ENCODE results near the gene SPTLC2. TPM values are rescaled to one million over a fixed set of nuclear protein-coding genes. Genes with fewer than 3 reads are reported as not detected.

The SPTLC2 gene
- total RNA-seq, 1 donor from 2014 or later, result 12.3 TPM

DNA sequence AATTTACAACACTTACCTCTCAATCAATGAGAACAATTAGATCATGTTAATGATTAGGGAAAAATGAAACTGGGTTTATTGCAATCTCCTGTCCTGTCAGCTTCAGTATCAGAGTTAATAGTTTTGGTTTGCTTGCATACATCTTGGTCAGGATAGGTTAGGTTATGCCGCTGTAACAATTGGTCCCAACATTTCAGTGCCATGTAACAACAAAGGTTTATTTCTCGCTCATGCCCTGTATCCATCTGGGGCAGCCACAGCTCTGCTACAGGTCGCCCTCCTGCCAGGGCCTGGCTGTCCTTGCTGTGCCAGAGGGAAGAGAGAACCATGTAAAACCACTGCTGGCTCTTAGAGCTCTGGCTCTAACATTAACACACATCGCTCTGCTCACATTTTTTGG lies 30.5 kb upstream of the SPTLC2 start:
- no peak for DNase-seq (ENCODE audit: low spot score)
- Histone ChIP-seq H3F3A (ENCODE audit: low read depth) (no peaks in the 10 kb centered on the region), H3K27ac (no peak overlapping the region), H3K9me3 (ENCODE audit: low read depth) (no peaks in the 10 kb centered on the region), H3K9ac (no peak overlapping the region), H3K4me2 (no peak overlapping the region), H3K4me3 (no peak overlapping the region), H3K27me3 (no peaks in the 10 kb centered on the region), H3K4me1 (no peaks in the 10 kb centered on the region), H4K20me1 (ENCODE audit: low read depth) (no peaks in the 10 kb centered on the region), H3K79me2 (ENCODE audit: low read depth) (no peaks in the 10 kb centered on the region), H2AFZ (replicated peaks) (no peak overlapping the region), H3K36me3 (no peaks in the 10 kb centered on the region)
- Mint-ChIP-seq H3K27me3 (ENCODE audit: insufficient read depth, low read depth) (peaks cover 5% of the 10 kb centered on the region), H3K9me3 (no peaks in the 10 kb centered on the region), H3K4me1 (no peaks in the 10 kb centered on the region), H3K4me3 (no peak overlapping the region), H3K27ac (no peak overlapping the region), H3K36me3 (no peaks in the 10 kb centered on the region)
- TF ChIP-seq EZH2phosphoT487 (IDR thresholded peaks at IDR 0.05), result no peak
- TF ChIP-seq EZH2 (IDR thresholded peaks at IDR 0.05), result no peak
- TF ChIP-seq, protein P1, sequence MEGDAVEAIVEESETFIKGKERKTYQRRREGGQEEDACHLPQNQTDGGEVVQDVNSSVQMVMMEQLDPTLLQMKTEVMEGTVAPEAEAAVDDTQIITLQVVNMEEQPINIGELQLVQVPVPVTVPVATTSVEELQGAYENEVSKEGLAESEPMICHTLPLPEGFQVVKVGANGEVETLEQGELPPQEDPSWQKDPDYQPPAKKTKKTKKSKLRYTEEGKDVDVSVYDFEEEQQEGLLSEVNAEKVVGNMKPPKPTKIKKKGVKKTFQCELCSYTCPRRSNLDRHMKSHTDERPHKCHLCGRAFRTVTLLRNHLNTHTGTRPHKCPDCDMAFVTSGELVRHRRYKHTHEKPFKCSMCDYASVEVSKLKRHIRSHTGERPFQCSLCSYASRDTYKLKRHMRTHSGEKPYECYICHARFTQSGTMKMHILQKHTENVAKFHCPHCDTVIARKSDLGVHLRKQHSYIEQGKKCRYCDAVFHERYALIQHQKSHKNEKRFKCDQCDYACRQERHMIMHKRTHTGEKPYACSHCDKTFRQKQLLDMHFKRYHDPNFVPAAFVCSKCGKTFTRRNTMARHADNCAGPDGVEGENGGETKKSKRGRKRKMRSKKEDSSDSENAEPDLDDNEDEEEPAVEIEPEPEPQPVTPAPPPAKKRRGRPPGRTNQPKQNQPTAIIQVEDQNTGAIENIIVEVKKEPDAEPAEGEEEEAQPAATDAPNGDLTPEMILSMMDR (IDR thresholded peaks at IDR 0.05), result no peak

DNA sequence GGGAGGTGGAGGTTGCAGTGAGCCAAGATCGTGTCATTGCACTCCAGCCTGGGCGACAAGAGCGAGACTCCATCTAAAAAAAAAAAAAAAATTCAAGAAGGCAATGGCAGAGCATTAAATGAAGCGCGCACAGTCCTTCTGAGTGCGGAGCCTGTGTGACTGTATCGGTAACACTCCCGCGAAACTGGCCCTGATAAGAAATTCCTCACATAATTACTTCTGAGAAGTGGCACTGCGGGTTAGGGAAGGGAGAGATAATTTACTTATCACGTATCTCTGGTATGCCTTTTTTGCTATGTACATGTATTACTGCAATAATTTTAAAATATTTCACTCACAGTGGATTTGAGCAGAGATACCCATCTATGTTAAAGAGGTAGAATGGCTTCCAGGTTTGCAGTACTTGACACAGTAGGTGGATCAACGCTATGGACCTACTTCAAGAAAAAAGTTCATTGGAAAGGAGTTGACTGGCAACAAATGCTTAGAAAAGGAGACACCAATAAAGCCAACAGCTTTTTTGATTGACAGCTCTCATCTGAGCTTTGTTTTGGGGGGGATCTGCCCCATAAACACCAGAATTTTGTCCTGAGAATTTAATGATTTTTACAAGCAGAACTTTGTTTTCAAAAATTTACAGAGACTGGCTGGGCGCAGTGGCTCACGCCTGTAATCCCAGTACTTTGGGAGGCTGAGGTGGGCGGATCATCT lies 29.2 kb upstream of the SPTLC2 start:
- no peaks in the 10 kb centered on the region for H3K9me3 ChIP-seq (ENCODE audit: low read depth)
- Mint-ChIP-seq H3K9me3 (no peaks in the 10 kb centered on the region), H3K4me3 (no peak overlapping the region), H3K27me3 (ENCODE audit: insufficient read depth, low read depth) (peaks cover 5% of the 10 kb centered on the region), H3K4me1 (peaks cover 6% of the 10 kb centered on the region), H3K27ac (no peak overlapping the region), H3K36me3 (no peaks in the 10 kb centered on the region)
- H3K27ac ChIP-seq, result no peak overlapping the region
- H3K36me3 ChIP-seq, result no peaks in the 10 kb centered on the region
- no peaks in the 10 kb centered on the region for H3F3A ChIP-seq (ENCODE audit: low read depth)
- H3K9ac ChIP-seq, result no peak overlapping the region
- TF ChIP-seq EZH2phosphoT487 (IDR thresholded peaks at IDR 0.05), result no peak
- no peak for TF ChIP-seq EZH2 (IDR thresholded peaks at IDR 0.05)
- H3K4me2 ChIP-seq, result no peak overlapping the region
- no peak overlapping the region for H3K4me3 ChIP-seq
- no peak for DNase-seq (ENCODE audit: low spot score)
- no peaks in the 10 kb centered on the region for H3K79me2 ChIP-seq (ENCODE audit: low read depth)
- no peaks in the 10 kb centered on the region for H4K20me1 ChIP-seq (ENCODE audit: low read depth)
- no peaks in the 10 kb centered on the region for H3K4me1 ChIP-seq
- no peak overlapping the region for H2AFZ ChIP-seq (replicated peaks)
- no peaks in the 10 kb centered on the region for H3K27me3 ChIP-seq

DNA sequence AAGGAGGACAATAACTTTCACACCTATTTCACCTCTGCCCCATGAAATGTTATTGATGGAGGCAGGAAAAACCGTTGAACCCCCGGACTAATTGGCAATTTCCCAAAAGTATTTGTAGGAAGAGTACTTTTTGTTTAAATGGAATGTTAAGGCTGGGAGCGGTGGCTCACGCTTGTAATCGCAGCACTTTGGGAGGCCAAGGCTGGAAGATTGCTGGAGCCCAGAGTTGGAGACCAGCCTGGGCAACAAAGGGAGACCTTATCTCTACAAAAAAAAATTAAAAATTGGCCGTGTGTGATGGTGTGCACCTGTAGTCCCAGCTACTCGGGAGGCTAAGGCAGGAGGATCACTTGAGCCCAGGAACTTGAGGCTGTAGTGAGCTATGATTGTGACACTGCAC lies 26.0 kb upstream of the SPTLC2 start:
- Histone ChIP-seq H3K27me3 (no peaks in the 10 kb centered on the region), H3K9ac (no peak overlapping the region), H3K36me3 (no peaks in the 10 kb centered on the region), H3K4me1 (no peaks in the 10 kb centered on the region), H3K9me3 (ENCODE audit: low read depth) (no peaks in the 10 kb centered on the region), H4K20me1 (ENCODE audit: low read depth) (no peaks in the 10 kb centered on the region), H3K79me2 (ENCODE audit: low read depth) (no peaks in the 10 kb centered on the region), H3K4me3 (no peak overlapping the region), H3K4me2 (no peak overlapping the region), H3K27ac (no peak overlapping the region), H2AFZ (replicated peaks) (no peak overlapping the region), H3F3A (ENCODE audit: low read depth) (no peaks in the 10 kb centered on the region)
- Mint-ChIP-seq H3K9me3 (no peaks in the 10 kb centered on the region), H3K27ac (peak overlapping the region; percentile 46), H3K4me3 (no peak overlapping the region), H3K27me3 (ENCODE audit: insufficient read depth, low read depth) (peaks cover 9% of the 10 kb centered on the region), H3K36me3 (no peaks in the 10 kb centered on the region), H3K4me1 (peaks cover 6% of the 10 kb centered on the region)
- TF ChIP-seq EZH2phosphoT487 (IDR thresholded peaks at IDR 0.05) (no peak), EZH2 (IDR thresholded peaks at IDR 0.05) (no peak)
- TF ChIP-seq, protein P1 (IDR thresholded peaks at IDR 0.05), result no peak
- no peak for DNase-seq (ENCODE audit: low spot score)
